ENCODE results near the gene BBS1.

BBS1 gene

GRCh38 chr11:66562275-66562674, 51.8 kb downstream of the BBS1 start:
- H3K4me3 ChIP-seq (ENCODE audit: low read depth, low read length) = no peak overlapping the region
- TF ChIP-seq CTCF (IDR thresholded peaks at IDR 0.05; ENCODE audit: borderline replicate concordance, insufficient read depth, low read depth, low read length) = no peak

- TF ChIP-seq CTCF (IDR thresholded peaks at IDR 0.05; ENCODE audit: borderline replicate concordance, insufficient read depth, low read depth, low read length) = no peak
- no peak overlapping the region for H3K4me3 ChIP-seq (ENCODE audit: low read depth, low read length)
Measured at GRCh38 chr11:66562907-66563583, 52.6 kb downstream of the BBS1 start.

- no peak overlapping the region for H3K4me3 ChIP-seq (ENCODE audit: low read depth, low read length)
- no peak for TF ChIP-seq CTCF (IDR thresholded peaks at IDR 0.05; ENCODE audit: borderline replicate concordance, insufficient read depth, low read depth, low read length)
Measured at GRCh38 chr11:66563832-66564231, 53.4 kb downstream of the BBS1 start.

GRCh38 chr11:66564538-66564937, 54.1 kb downstream of the BBS1 start:
- H3K4me3 ChIP-seq (ENCODE audit: low read depth, low read length) = no peak overlapping the region
- no peak for TF ChIP-seq CTCF (IDR thresholded peaks at IDR 0.05; ENCODE audit: borderline replicate concordance, insufficient read depth, low read depth, low read length)

- H3K4me3 ChIP-seq (ENCODE audit: low read depth, low read length) = no peak overlapping the region
Measured at GRCh38 chr11:66564984-66565383, 54.5 kb downstream of the BBS1 start.

GRCh38 chr11:66566221-66566620, 55.8 kb downstream of the BBS1 start:
- H3K4me3 ChIP-seq (ENCODE audit: low read depth, low read length) = no peak overlapping the region
- no peak for TF ChIP-seq CTCF (IDR thresholded peaks at IDR 0.05; ENCODE audit: borderline replicate concordance, insufficient read depth, low read depth, low read length)

More at GRCh38 chr11:66564984-66565383, 54.5 kb downstream of the BBS1 start:
- no peak for TF ChIP-seq CTCF (IDR thresholded peaks at IDR 0.05; ENCODE audit: borderline replicate concordance, insufficient read depth, low read depth, low read length)

GRCh38 chr11:66567787-66568123, 57.3 kb downstream of the BBS1 start:
- no peak overlapping the region for H3K4me3 ChIP-seq (ENCODE audit: low read depth, low read length)
- TF ChIP-seq CTCF (IDR thresholded peaks at IDR 0.05; ENCODE audit: borderline replicate concordance, insufficient read depth, low read depth, low read length) = no peak

Data from GM12875 (cell line).